Activated naive CD8-positive, alpha-beta T cell treated with anti-CD3 and anti-CD28 coated beads, Interleukin-2, amount 50 U/mL, for 24 hours (primary cell): ENCODE measurements around the gene CAPN2.

Experiments
- ATAC-seq: fragments of 150-1000 bp; cut with Tn5 transposase; one replicate; pipeline ENCODE4 v1.10.0; 2021
- DNase-seq: peaks from one replicate; pipeline ENCODE4 v3.0.0; 2021
- H3K27ac Mint-ChIP-seq: one replicate; pipeline ENCODE4 v1.8.0; 2021; ENCODE audit warnings: mild to moderate bottlenecking, mixed read lengths
- H3K27me3 Mint-ChIP-seq: one replicate; pipeline ENCODE4 v1.8.0; 2021; ENCODE audit warnings: mixed read lengths
- H3K36me3 Mint-ChIP-seq: one replicate; pipeline ENCODE4 v1.8.0; 2021; ENCODE audit warnings: low read depth, mixed read lengths
- H3K4me1 Mint-ChIP-seq: one replicate; pipeline ENCODE4 v1.8.0; 2021; ENCODE audit warnings: mixed read lengths
- H3K4me3 Mint-ChIP-seq: one replicate; pipeline ENCODE4 v1.8.0; 2021; ENCODE audit warnings: mild to moderate bottlenecking, moderate library complexity, mixed read lengths
- H3K9me3 Mint-ChIP-seq: one replicate; pipeline ENCODE4 v1.8.0; 2021; ENCODE audit warnings: mixed read lengths

CAPN2 gene

GRCh38 chr1:223720971-223721591 is 8.7 kb downstream of the CAPN2 start:
- Mint-ChIP-seq H3K9me3 (no peaks in the 10 kb centered on the region), H3K27me3 (no peaks in the 10 kb centered on the region), H3K36me3 (peaks cover 29% of the 10 kb centered on the region), H3K4me1 (peaks cover 75% of the 10 kb centered on the region), H3K4me3 (no peak overlapping the region), H3K27ac (peak overlapping the region; percentile 29)
- DNase-seq (no peak), ATAC-seq (no peak)

GRCh38 chr1:223721658-223722607 is 9.6 kb downstream of the CAPN2 start:
- ATAC-seq, result no peak
- H3K36me3 Mint-ChIP-seq, result peaks cover 28% of the 10 kb centered on the region
- no peak overlapping the region for H3K4me3 Mint-ChIP-seq
- H3K4me1 Mint-ChIP-seq, result peaks cover 75% of the 10 kb centered on the region
- no peak overlapping the region for H3K27ac Mint-ChIP-seq
- no peak for DNase-seq
- H3K27me3 Mint-ChIP-seq, result no peaks in the 10 kb centered on the region
- no peaks in the 10 kb centered on the region for H3K9me3 Mint-ChIP-seq

DNA sequence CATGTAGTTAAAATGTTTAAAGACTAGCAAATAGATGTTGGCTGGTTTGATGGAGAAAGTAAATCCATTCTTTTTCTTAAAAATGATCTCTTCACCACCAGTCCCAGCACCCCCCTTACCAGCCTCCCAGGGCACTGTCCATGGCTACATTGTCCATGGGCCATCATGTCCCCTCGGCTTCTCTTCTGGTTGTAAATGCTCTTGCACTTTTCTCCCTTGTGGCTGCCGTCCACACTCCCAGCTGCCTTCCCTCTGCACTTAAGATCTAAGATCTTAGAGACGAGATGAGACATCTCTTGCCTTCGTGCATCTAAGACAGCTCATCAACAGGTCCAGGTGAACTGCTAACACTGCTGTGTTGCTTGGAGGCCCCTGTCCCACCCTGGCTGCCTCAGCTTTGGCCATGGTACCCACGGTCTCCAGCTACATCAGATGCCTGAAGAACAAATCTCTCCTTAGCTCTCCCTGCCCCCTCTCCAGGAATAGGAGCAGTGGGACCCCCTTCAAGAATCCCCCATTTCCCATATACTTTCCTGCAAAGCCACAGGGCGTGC is 11.1 kb downstream of the CAPN2 start:
- Mint-ChIP-seq H3K36me3 (peaks cover 25% of the 10 kb centered on the region), H3K27ac (peak overlapping the region; percentile 44), H3K4me3 (no peak overlapping the region), H3K9me3 (no peaks in the 10 kb centered on the region), H3K27me3 (no peaks in the 10 kb centered on the region), H3K4me1 (peaks cover 70% of the 10 kb centered on the region)
- DNase-seq (no peak), ATAC-seq (no peak)

GRCh38 chr1:223724376-223724775 is 12.0 kb downstream of the CAPN2 start:
- H3K27ac Mint-ChIP-seq, result peak overlapping the region; percentile 27
- H3K4me1 Mint-ChIP-seq, result peaks cover 67% of the 10 kb centered on the region
- H3K9me3 Mint-ChIP-seq, result no peaks in the 10 kb centered on the region
- H3K36me3 Mint-ChIP-seq, result peaks cover 26% of the 10 kb centered on the region
- ATAC-seq (no peak), DNase-seq (no peak)
- H3K27me3 Mint-ChIP-seq, result no peaks in the 10 kb centered on the region
- H3K4me3 Mint-ChIP-seq, result no peak overlapping the region

GRCh38 chr1:223725578-223725977 is 13.2 kb downstream of the CAPN2 start:
- Mint-ChIP-seq H3K4me3 (peak overlapping the region; percentile 43), H3K9me3 (no peaks in the 10 kb centered on the region), H3K36me3 (peaks cover 24% of the 10 kb centered on the region), H3K27me3 (no peaks in the 10 kb centered on the region), H3K4me1 (peaks cover 67% of the 10 kb centered on the region), H3K27ac (peak overlapping the region; percentile 84)
- ATAC-seq (no peak), DNase-seq (no peak)

- no peaks in the 10 kb centered on the region for H3K9me3 Mint-ChIP-seq
- DNase-seq, result peak; percentile 86
- H3K36me3 Mint-ChIP-seq, result peaks cover 27% of the 10 kb centered on the region
- peaks cover 66% of the 10 kb centered on the region for H3K4me1 Mint-ChIP-seq
- peak overlapping the region; percentile 65 for H3K4me3 Mint-ChIP-seq
- H3K27me3 Mint-ChIP-seq, result no peaks in the 10 kb centered on the region
- ATAC-seq, result peak; percentile 98
- H3K27ac Mint-ChIP-seq, result peak overlapping the region; percentile 84
Observed at GRCh38 chr1:223726380-223727001, 14.2 kb downstream of the CAPN2 start.

GRCh38 chr1:223727541-223727940 is 15.2 kb downstream of the CAPN2 start:
- Mint-ChIP-seq H3K9me3 (no peaks in the 10 kb centered on the region), H3K27me3 (no peaks in the 10 kb centered on the region), H3K4me3 (no peak overlapping the region), H3K27ac (peak overlapping the region; percentile 84), H3K36me3 (peaks cover 24% of the 10 kb centered on the region), H3K4me1 (peaks cover 63% of the 10 kb centered on the region)
- ATAC-seq, result no peak
- no peak for DNase-seq

- H3K27ac Mint-ChIP-seq, result no peak overlapping the region
- no peak for DNase-seq
- H3K4me3 Mint-ChIP-seq, result no peak overlapping the region
- no peak for ATAC-seq
- no peaks in the 10 kb centered on the region for H3K27me3 Mint-ChIP-seq
- peaks cover 17% of the 10 kb centered on the region for H3K36me3 Mint-ChIP-seq
- H3K4me1 Mint-ChIP-seq, result peaks cover 47% of the 10 kb centered on the region
- H3K9me3 Mint-ChIP-seq, result no peaks in the 10 kb centered on the region
Observed at GRCh38 chr1:223729906-223730305, 17.6 kb downstream of the CAPN2 start.

DNA sequence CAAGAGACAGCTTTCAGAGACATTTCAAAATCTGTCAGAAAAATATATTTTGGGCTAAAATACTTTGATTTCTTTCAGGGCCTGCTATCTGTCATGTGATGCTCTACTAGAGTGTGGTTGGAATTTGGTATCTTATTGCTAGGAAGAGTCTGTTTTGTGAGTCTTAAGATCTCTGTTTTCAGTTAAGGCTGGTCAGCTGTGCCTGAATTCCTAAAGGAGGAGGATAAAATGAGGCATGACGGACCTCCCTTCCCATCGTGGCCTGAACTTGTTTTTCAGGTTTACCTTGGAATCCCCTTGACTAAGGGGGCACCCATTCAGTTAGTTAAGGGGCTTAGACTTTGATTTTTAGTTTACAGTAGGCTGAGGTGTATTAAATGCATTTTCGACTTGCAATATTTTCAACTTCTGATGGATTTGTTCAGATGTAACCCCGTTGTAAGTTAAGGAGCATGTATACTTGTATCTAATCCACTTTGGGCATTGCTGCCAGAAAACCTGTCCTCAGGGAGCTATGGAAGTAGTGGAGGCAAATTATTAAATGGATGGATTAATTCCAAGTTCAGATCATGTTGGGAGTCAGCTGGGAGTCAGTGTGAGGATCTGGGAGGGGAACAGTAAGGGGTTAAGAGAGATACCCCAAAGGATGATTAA is 18.3 kb downstream of the CAPN2 start:
- H3K4me1 Mint-ChIP-seq, result peaks cover 42% of the 10 kb centered on the region
- H3K36me3 Mint-ChIP-seq, result peaks cover 13% of the 10 kb centered on the region
- no peak overlapping the region for H3K27ac Mint-ChIP-seq
- ATAC-seq (no peak), DNase-seq (no peak)
- no peaks in the 10 kb centered on the region for H3K27me3 Mint-ChIP-seq
- no peak overlapping the region for H3K4me3 Mint-ChIP-seq
- no peaks in the 10 kb centered on the region for H3K9me3 Mint-ChIP-seq

DNA sequence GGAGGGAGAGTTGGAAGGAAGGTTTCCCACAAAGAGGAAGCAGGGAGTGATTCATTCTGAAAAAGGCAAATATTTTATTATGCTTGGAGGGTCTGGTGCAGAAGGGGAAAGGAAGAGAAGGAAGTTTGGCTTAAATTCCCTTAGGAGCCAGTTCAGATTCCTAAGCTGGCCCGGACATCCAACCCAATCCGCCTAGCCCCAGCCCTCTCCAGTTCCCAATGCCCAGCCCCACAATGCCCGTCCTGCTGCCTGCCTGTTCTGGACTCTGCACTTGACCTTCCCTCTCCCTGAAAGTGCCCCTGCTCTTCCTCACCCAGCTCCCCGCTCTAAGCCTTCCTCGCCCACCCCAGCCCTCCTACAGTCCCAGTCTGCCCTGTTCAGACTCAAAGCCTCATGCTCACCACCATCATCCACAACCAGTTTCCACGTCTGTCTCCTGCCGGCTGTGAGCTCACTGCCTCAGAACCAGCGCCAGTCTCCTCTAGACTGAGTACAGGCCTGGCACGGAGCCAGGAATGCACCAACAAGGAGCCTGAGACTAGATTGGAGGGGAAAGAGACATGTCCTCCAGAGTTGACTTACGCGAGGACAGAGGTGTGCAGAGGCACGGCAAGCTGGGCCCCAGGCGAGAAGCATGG is 18.9 kb downstream of the CAPN2 start:
- ATAC-seq, result no peak
- Mint-ChIP-seq H3K4me3 (no peak overlapping the region), H3K27me3 (no peaks in the 10 kb centered on the region), H3K4me1 (peaks cover 35% of the 10 kb centered on the region), H3K9me3 (no peaks in the 10 kb centered on the region), H3K36me3 (peaks cover 13% of the 10 kb centered on the region), H3K27ac (no peak overlapping the region)
- no peak for DNase-seq

- H3K9me3 Mint-ChIP-seq, result no peaks in the 10 kb centered on the region
- peaks cover 19% of the 10 kb centered on the region for H3K4me1 Mint-ChIP-seq
- DNase-seq (no peak), ATAC-seq (no peak)
- H3K27me3 Mint-ChIP-seq, result no peaks in the 10 kb centered on the region
- peaks cover 11% of the 10 kb centered on the region for H3K36me3 Mint-ChIP-seq
- no peak overlapping the region for H3K27ac Mint-ChIP-seq
- no peak overlapping the region for H3K4me3 Mint-ChIP-seq
Observed at GRCh38 chr1:223732993-223733798, 20.9 kb downstream of the CAPN2 start.

GRCh38 chr1:223733898-223734852 is 21.8 kb downstream of the CAPN2 start:
- Mint-ChIP-seq H3K4me1 (peaks cover 16% of the 10 kb centered on the region), H3K27ac (no peak overlapping the region), H3K27me3 (no peaks in the 10 kb centered on the region), H3K4me3 (no peak overlapping the region), H3K36me3 (peaks cover 6% of the 10 kb centered on the region), H3K9me3 (no peaks in the 10 kb centered on the region)
- ATAC-seq (no peak), DNase-seq (no peak)
